ENCODE data around the gene BCS1L.

The BCS1L gene

GRCh38 chr2:218659258-218659987 is at the start of gene BCS1L, which contains the start of gene ZNF142:
Gene BCS1L (plus strand): TSS chr2:218659683. CDS start chr2:218660988, 1,305 bp downstream.
Gene ZNF142 (minus strand): TSS chr2:218659623. CDS start chr2:218656429, 3,194 bp downstream.
- DNase-seq (ENCODE audit: low read depth, low spot score): peak; percentile 33
- peak within 1 kb of the TSS; percentile 64 for H3K27ac ChIP-seq

DNA sequence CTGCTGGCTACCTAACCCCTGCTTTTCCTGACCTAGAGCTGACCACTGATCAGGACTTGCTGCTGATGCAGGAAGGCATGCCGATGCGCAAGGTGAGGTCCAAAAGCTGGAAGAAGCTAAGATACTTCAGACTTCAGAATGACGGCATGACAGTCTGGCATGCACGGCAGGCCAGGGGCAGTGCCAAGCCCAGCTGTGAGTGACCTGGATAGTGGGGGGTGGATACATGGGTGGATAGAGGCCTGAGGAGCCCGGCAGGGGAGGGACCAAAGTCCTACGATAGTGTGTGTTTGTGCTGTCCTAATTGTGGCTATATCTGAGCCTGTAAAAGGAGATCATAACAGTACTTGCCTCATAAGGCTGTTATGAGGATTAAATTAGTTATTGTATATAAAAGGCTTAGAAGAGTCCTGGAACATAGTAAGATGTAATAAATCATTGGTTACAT is 43.6 kb upstream of the BCS1L start:
- no peak for DNase-seq (ENCODE audit: low read depth, low spot score)
- no peak overlapping the region for H3K27ac ChIP-seq

DNA sequence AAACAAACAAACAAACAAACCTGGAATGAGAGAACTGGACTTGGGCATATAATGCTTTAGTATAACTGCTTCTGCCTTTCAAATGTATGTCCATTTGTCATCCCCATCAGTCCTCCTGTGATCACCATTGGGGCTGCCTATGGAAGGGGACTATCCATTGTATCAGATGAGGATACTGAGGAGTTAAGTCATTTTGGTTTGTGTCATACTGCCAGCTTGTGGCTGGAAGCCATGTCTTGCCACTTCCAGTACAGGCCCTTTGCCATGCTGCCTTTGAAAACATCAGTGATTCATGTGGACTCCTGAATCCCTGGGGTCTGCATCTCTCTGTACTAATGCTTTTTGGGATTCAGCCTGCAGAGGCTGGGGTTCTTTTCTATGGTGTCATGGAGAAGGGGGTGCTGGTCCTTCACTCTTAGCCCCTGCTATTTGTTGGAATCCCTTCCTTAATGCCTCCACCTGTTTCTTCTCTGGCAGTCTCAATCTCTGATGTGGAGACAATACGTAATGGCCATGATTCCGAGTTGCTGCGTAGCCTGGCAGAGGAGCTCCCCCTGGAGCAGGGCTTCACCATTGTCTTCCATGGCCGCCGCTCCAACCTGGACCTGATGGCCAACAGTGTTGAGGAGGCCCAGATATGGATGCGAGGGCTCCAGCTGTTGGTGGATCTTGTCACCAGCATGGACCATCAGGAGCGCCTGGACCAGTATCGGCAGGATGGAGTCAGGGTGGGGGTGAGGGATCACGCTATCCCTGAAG is 41.2 kb upstream of the BCS1L start:
- no peak for DNase-seq (ENCODE audit: low read depth, low spot score)
- H3K27ac ChIP-seq: no peak overlapping the region

GRCh38 chr2:218621007-218621406 is 38.5 kb upstream of the BCS1L start:
- H3K27ac ChIP-seq: no peak overlapping the region
- DNase-seq (ENCODE audit: low read depth, low spot score): no peak

DNA sequence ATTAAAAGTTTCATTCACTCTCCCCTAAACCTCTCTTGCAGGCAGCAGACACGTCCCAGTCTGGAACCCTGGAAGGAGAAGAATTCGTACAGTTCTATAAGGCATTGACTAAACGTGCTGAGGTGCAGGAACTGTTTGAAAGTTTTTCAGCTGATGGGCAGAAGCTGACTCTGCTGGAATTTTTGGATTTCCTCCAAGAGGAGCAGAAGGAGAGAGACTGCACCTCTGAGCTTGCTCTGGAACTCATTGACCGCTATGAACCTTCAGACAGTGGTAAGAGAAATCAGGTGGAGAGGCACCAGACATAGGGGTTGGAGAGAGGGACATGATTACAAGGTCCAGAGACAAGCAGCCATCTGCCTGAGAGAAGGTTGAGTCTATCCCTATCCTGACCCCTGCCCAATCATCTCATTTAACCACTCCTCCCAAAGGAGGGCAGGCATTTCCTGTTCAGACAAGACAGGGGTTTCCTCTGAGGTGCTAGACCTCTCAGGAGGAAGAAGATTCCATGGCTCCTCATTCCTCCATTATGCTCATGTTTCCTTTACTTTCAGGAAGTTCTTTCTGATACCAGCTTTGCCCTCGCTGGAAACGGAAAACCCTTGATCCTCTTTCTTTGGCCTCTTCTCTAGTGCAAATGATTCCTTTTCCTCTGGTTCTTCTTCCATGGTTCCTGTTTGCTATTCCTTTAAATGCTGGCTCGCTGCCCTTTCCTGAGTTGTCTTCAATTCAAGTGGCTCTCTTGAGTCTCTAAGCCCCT is 36.7 kb upstream of the BCS1L start:
- DNase-seq (ENCODE audit: low read depth, low spot score): no peak
- H3K27ac ChIP-seq: no peak overlapping the region

- no peak overlapping the region for H3K27ac ChIP-seq
- no peak for DNase-seq (ENCODE audit: low read depth, low spot score)
Measured at GRCh38 chr2:218623366-218623705, 36.1 kb upstream of the BCS1L start.

- DNase-seq (ENCODE audit: low read depth, low spot score): no peak
- H3K27ac ChIP-seq: no peak overlapping the region
Measured at GRCh38 chr2:218626369-218626768, 33.1 kb upstream of the BCS1L start.

DNA sequence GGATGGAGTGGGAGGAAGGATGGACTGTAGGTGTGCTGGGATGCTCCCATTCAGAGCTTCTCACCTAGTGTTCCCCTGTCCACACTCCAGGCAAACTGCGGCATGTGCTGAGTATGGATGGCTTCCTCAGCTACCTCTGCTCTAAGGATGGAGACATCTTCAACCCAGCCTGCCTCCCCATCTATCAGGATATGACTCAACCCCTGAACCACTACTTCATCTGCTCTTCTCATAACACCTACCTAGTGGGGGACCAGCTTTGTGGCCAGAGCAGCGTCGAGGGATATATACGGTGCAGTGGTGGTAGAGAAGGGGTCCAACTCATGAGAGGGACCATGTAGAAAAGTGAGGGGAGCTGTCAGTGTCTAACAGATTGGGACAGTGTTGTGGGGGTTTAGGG is 31.5 kb upstream of the BCS1L start:
- H3K27ac ChIP-seq: no peak overlapping the region
- DNase-seq (ENCODE audit: low read depth, low spot score): no peak

DNA sequence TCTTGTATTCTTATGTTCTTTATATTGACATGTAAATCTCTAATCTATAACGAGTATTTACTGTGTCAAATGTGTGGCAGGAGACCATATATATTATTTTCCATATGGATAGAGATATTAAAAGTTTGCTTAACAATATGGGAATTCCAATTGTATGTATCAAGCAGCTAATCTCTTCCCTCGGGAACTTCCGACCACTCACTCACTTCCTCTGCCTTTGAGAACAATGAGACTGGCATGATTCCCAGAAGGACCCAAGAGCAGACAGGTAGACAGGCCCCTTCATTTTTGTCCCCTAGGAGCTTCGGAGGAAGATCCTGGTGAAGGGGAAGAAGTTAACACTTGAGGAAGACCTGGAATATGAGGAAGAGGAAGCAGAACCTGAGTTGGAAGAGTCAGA is 27.6 kb upstream of the BCS1L start:
- H3K27ac ChIP-seq: peak overlapping the region; percentile 38
- DNase-seq (ENCODE audit: low read depth, low spot score): no peak

DNA sequence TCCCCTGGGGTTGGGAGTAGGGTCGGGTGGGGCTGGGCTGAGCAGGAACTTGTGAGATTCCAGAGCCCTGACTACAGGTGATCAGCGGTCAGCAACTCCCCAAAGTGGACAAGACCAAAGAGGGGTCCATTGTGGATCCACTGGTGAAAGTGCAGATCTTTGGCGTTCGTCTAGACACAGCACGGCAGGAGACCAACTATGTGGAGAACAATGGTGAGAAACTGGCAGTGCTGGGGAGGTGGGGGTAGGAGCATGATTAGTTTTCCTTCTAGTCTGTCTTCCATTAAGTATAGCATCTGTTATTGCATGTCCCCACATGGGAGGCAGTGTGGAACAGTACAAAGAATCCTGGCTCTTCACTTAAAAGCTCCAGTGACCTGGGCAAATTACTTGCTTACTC is 23.8 kb upstream of the BCS1L start:
- H3K27ac ChIP-seq: no peak overlapping the region
- DNase-seq (ENCODE audit: low read depth, low spot score): no peak

DNA sequence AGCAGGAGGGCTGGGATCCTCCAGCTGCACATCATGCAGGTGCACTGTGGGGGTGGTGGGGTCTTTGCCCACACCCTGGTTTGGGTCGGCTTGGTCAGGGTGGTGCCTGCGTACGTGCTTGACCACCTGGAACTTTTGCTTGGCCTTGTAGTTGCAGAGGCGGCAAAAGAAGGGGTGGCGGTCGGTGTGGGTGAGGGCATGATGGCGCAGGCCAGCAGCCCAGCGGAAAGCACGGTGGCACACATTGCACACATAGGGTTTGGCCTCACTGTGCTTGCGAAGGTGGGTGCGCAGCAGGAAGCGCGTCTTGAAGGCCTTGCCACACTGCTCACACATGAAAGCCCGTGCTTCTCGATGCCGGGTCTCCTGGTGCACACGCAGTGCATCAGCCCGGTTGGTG is 21.1 kb upstream of the BCS1L start:
- DNase-seq (ENCODE audit: low read depth, low spot score): no peak
- no peak overlapping the region for H3K27ac ChIP-seq

DNA sequence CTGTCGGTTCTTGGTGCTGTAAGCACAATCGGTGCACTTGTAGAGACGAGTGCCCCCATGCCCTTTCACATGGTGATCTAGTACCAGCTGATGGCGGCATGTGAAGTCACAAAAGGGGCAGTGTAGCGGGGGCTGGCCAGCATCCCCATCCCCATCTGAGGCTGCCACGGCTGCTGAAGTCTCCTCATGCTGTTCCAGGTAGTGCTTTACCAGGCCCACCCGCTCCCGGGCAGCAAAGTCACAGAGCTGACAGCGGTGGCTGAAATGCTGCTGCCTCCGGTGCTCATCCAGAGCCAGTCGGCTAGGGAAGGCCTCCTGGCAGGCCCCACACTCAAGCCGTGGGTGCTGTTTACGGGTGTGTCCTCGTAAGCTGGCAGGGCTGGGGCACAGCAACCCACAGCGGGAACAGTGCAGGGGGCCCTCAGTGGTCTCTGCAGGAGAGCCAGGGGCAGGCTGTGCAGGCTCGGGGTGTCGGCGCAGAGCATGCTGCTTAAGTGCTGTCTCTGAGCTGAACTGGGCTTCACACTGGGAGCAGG is 17.3 kb upstream of the BCS1L start:
- no peak overlapping the region for H3K27ac ChIP-seq
- no peak for DNase-seq (ENCODE audit: low read depth, low spot score)

DNA sequence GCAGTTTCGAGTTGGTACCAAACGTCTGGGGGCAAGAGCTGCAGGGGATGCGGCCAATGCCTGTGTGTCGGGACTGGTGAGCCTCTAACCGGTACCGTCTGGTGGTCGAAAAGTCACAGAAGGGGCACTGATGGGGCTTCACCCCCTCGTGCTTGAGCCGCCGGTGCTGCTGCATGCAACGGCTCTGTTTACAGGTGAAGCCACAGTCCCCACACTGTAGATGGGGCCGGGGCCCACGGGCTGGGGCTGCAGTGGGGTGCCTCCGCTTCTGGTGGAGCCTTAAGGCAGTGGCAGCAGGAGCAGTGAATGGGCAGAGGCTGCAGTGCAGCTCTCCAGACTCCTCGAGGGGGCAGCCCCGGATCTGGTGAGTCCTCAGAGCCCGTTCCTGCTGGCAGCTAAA is 16.7 kb upstream of the BCS1L start:
- no peak for DNase-seq (ENCODE audit: low read depth, low spot score)
- H3K27ac ChIP-seq: no peak overlapping the region

DNA sequence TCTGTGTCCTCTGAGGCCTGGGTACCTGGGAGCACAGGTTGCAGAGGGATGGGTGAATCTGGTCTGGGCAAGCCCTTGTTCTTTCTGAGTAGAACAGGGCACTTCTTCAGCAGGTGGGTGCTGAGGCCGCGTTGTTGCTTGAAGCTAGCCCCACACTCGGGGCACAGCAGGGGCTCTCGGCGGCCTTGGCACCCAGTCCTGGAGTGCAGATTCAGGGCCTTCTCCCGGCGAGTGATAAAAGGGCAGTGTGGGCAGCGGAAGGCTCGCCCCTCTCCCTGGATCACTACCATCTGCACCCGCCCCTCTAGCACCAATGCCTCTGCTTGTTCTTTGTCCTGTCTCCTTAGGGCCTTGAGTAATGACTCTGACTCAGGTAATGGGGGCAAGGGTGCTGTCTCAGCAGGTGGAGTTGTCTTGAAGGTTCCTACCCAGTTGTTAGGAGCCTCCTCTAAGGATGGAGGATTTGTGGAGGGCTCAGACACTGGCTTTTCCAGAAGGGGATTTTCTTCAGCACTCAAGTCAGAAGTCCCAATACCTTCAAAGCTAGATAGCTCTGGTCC is 15.7 kb upstream of the BCS1L start:
- peak overlapping the region; percentile 78 for H3K27ac ChIP-seq
- no peak for DNase-seq (ENCODE audit: low read depth, low spot score)

DNA sequence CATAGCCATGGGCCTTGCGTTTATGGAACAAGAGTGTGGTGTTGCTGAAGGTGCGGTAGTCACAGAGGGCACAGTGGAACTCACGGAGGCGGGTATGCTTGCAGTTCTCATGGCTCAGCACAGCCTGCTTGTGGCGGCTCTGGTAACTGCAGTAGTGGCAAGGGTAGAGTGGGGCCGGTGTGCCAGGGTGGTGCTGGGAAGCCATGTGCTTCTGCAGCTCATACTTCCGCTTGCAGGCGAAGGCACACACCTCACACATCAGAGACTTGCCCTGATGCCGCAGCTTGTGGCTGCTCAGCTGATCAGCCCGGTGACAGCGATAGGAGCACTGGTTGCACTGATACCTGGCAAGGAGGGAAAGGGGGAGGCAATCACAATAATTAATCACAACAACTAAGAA is 14.8 kb upstream of the BCS1L start:
- no peak for DNase-seq (ENCODE audit: low read depth, low spot score)
- peak overlapping the region; percentile 78 for H3K27ac ChIP-seq

DNA sequence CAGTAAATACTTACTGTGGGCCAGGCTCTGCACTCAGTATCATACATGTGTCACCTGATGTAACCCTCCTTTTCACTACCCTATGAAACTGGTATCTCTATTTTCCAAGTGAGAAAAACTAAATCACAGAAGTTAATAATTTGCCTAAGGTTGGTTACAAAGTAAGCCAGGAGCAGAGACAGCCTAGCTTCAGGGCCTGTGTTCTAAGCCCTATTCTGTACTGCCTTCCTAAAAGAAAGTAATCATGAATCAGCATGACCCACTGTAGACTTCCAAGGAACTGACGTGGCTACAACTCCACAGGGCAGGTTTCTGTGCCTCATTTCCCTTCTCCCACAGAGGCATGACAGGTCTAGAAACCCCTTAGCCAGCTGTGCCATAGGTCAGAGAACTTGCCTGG is 14.4 kb upstream of the BCS1L start:
- DNase-seq (ENCODE audit: low read depth, low spot score): peak; percentile 74
- peak overlapping the region; percentile 78 for H3K27ac ChIP-seq

- no peak for DNase-seq (ENCODE audit: low read depth, low spot score)
- H3K27ac ChIP-seq: no peak overlapping the region
Measured at GRCh38 chr2:218648088-218648786, 11.2 kb upstream of the BCS1L start.

DNA sequence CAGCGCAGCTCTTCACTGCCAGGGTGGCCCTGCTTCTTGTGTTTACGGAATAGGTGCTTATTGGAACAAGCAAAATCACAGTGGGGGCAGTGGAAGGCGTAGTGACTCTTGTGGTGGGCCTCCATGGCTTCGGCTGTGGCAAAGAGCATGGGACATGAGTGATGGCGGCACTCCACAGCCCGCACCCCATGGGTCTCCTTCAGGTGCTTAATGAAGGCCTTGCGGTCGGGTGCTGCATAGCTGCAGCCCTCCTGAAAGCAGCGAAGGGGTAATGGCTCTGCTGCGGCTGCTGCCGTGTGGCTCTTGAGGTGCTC is 10.7 kb upstream of the BCS1L start:
- no peak for DNase-seq (ENCODE audit: low read depth, low spot score)
- no peak overlapping the region for H3K27ac ChIP-seq

DNA sequence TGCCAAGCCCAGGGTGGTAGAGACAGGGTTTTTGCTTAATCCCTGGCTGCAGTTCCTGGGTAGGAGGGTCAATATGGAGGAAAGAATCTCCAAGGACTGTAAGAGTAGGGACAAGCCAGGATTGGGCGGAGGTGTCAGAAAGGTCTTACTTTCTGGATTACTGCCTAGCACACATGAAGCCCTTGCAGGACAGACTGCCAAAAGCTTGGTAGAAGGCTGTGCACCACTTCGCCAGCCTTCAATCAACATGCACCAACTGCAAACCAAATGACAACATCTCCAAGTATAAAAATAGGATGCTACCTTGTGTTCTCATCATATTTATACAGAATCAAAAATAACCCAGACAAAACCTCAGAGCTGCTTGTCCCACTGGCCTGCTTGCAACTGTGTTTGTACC is 3.7 kb upstream of the BCS1L start:
- H3K27ac ChIP-seq: no peak overlapping the region
- no peak for DNase-seq (ENCODE audit: low read depth, low spot score)

- H3K27ac ChIP-seq: peak overlapping the region; percentile 64
- DNase-seq (ENCODE audit: low read depth, low spot score): no peak
Measured at GRCh38 chr2:218658671-218659257, 719 bp upstream of the BCS1L start.

All from epithelial cell of prostate (primary cell).